Left lung (tissue), 10 donors: ENCODE data around the gene HEYL. TPM values are rescaled to one million over a fixed set of nuclear protein-coding genes. Genes with fewer than 3 reads are reported as not detected.

Source experiments
- ATAC-seq: fragments of 200-7000 bp; cut with Tn5 transposase; one replicate; pipeline ENCODE4 v1.9.1; 2020; ENCODE audit warnings: moderate library complexity
- DNase-seq, 4 donors: peaks; one replicate each; pipeline ENCODE4 v3.0.0-alpha.2; 2013 to 2020
- H3K27ac ChIP-seq, 2 donors: fragments of 200-600 bp; sonication (generic) in 1 of 2; one replicate each; pipeline versions ENCODE4 v1.5.0 to v1.8.0; 2020 to 2021
- H3K27me3 ChIP-seq, 2 donors: fragments of 200-600 bp; sonication (generic) in 1 of 2; one replicate each; pipeline versions ENCODE4 v1.5.0 to v1.8.0; 2020 to 2021
- H3K36me3 ChIP-seq, 2 donors: fragments of 200-600 bp; sonication (generic) in 1 of 2; one replicate each; pipeline versions ENCODE4 v1.5.0 to v1.8.0; 2020 to 2021
- H3K4me1 ChIP-seq, 2 donors: fragments of 200-600 bp; one replicate each; pipeline ENCODE4 v1.8.0; 2021
- H3K4me3 ChIP-seq, 2 donors: fragments of 200-600 bp; sonication (generic) in 1 of 2; one replicate each; pipeline versions ENCODE4 v1.5.0 to v1.8.0; 2020 to 2021; ENCODE audit warnings: mild to moderate bottlenecking in 1 of 2
- H3K9me3 ChIP-seq, 2 donors: fragments of 200-600 bp; sonication (generic) in 1 of 2; one replicate each; pipeline versions ENCODE4 v1.5.0 to v1.8.0; 2020 to 2021
- intact Hi-C, 2 donors: fragments of 100-400 bp; cut with DNase I; formaldehyde crosslinking; loops; one replicate each; pipeline versions ENCODE4 v1.11.2 to v1.14.2; 2022
- polyA plus RNA-seq, 6 donors: library from polyadenylated mRNA; unstranded; fragments of 120-200 nt; gene quantifications; one replicate each; pipeline ENCODE4 v1.2.1, GENCODE V29; 2013; ENCODE audit not compliant: insufficient read length in 6 of 6
- total RNA-seq, 2 donors: library from RNA; stranded (reverse); fragmentation: NEBNext Ultra II Directional; extraction: Animal tissue kit (Norgen Biotek cat#: 25700); gene quantifications; one replicate each; pipeline ENCODE4 v1.2.1, GENCODE V29; 2021
- TF ChIP-seq, protein P1 (sequence below), 2 donors: fragments of 200-600 bp; sonication (generic) in 1 of 2; IDR thresholded peaks; one replicate each; pipeline versions ENCODE4 v1.5.0 to v1.8.0; 2021; ENCODE audit warnings: antibody characterized with exemption in 2 of 2
- donor health status: DM: no; HTN: yes; CAD: no.
- donor health status: DM: no; HTN: no; CAD: no.

HEYL gene
- total and polyA plus RNA-seq, 8 donors = 12.6 to 42.8 (median 30.9) TPM

DNA sequence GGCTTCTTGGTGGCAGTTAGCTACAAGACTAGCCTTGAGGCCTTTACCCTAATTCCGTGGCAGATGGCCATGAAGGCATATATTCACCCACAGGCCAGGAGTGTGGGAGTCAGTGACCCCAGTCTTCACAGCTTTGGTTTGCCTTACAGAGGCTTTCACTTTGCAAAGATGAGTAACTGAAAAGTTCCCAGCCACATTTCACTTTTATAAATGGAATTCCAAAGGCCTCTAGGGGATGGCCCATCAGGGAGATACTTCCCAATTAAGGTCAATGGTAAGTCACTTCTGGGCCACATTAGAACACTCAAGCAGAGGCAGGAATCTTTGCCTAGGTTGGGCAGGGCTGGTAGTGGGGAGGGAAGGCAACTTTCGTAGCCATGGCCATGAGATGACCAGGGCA is 13.1 kb upstream of the HEYL start:
- Histone ChIP-seq H3K9me3 (no peaks in the 10 kb centered on the region), H3K27ac (no peak overlapping the region), H3K36me3 (no peaks in the 10 kb centered on the region), H3K27me3 (peaks cover 0 to 10% of the 10 kb centered on the region in 2 donors), H3K4me1 (no peaks in the 10 kb centered on the region), H3K4me3 (no peak overlapping the region)
- ATAC-seq = no peak
- TF ChIP-seq, protein P1, sequence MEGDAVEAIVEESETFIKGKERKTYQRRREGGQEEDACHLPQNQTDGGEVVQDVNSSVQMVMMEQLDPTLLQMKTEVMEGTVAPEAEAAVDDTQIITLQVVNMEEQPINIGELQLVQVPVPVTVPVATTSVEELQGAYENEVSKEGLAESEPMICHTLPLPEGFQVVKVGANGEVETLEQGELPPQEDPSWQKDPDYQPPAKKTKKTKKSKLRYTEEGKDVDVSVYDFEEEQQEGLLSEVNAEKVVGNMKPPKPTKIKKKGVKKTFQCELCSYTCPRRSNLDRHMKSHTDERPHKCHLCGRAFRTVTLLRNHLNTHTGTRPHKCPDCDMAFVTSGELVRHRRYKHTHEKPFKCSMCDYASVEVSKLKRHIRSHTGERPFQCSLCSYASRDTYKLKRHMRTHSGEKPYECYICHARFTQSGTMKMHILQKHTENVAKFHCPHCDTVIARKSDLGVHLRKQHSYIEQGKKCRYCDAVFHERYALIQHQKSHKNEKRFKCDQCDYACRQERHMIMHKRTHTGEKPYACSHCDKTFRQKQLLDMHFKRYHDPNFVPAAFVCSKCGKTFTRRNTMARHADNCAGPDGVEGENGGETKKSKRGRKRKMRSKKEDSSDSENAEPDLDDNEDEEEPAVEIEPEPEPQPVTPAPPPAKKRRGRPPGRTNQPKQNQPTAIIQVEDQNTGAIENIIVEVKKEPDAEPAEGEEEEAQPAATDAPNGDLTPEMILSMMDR (IDR thresholded peaks at IDR 0.05) = no peak
- no peak for DNase-seq
- intact Hi-C loops = loop anchor here (5.0 to 10.0 kb wide), 2 partner anchors 45 to 48 kb away; no protein-coding TSS in a partner anchor

DNA sequence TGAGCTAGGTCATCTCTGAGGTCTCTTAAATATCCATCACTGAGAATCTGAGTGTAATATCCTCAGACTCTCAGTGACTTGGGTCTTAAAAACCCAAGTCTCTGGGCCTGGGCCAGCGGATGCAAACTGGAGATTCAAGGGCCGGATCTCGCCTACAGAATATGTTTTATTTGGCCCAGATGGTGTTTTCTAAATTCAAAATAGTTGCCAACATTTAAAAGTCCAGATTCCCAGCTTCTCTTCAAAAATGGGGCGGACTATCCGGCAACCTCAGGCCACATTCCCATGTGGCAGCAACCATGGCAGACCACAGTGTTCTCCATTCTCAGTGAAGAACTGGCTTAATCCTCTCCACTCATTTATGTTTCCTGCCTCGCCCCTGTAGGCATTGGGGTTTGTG is 12.7 kb upstream of the HEYL start:
- Histone ChIP-seq H3K4me1 (no peaks in the 10 kb centered on the region), H3K36me3 (no peaks in the 10 kb centered on the region), H3K4me3 (no peak overlapping the region), H3K27ac (no peak overlapping the region), H3K9me3 (no peaks in the 10 kb centered on the region), H3K27me3 (peaks cover 0 to 10% of the 10 kb centered on the region in 2 donors)
- TF ChIP-seq, protein P1 (IDR thresholded peaks at IDR 0.05) = no peak
- DNase-seq (no peak), ATAC-seq (no peak)
- intact Hi-C loops = loop anchor here (5.0 to 10.0 kb wide), 2 partner anchors 45 to 47 kb away; no protein-coding TSS in a partner anchor

DNA sequence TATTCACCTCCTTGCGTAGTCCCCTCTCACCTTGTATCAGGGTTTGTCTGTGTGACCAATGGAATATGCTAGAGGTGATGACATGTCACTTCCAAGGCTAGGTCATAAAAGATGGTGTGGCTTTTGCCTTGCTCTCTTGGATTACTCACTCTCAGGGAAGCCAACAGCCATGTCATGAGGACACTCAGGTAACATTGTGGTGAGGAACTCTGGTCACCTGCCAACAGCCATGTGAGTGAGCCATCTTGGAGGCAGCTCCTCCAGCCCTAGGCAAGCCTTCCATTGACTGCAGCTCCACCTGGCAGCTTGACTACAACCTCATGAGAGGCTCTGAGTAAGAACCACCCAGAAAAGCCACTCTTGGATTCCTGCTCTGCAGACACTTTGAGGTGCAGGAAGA is 11.0 kb upstream of the HEYL start:
- H3K9me3 ChIP-seq = no peaks in the 10 kb centered on the region
- no peak overlapping the region for H3K27ac ChIP-seq
- H3K27me3 ChIP-seq = peaks cover 0 to 10% of the 10 kb centered on the region in 2 donors
- H3K4me3 ChIP-seq = no peak overlapping the region
- TF ChIP-seq, protein P1 (IDR thresholded peaks at IDR 0.05) = no peak
- DNase-seq (no peak), ATAC-seq (no peak)
- intact Hi-C loops = loop anchor here (5.0 to 10.0 kb wide), 2 partner anchors 43 to 46 kb away; no protein-coding TSS in a partner anchor
- H3K4me1 ChIP-seq = peaks cover 0 to 3% of the 10 kb centered on the region in 2 donors
- H3K36me3 ChIP-seq = no peaks in the 10 kb centered on the region

DNA sequence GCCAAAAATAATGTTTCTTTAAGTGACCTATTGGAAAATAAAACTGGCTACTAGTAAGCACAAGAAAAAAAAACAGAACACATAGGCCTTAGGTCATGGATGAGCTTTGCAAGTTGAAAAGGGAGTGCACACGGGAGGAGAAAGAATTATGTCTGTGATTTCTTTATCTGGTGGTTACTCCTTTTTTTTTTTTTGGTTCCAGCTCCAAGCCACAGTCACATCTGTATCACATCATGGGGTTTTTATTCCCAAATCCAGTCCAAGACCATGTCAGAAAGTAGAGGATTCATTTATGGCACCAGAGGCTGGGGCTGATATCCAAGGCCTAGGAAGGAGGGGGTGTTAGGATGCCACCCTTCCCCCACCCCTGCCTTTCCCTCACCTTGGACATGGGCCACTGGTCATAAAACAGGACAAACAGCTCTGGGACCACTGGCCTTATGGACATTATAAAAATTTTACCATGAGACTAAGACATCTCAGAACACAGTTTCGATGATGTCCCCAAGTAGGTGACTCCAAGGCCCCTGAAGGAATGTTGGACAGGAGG is 10.3 kb upstream of the HEYL start:
- DNase-seq = no peak
- Histone ChIP-seq H3K27me3 (peaks cover 0 to 10% of the 10 kb centered on the region in 2 donors), H3K27ac (no peak overlapping the region), H3K4me1 (peaks cover 0 to 3% of the 10 kb centered on the region in 2 donors), H3K36me3 (no peaks in the 10 kb centered on the region), H3K9me3 (no peaks in the 10 kb centered on the region), H3K4me3 (no peak overlapping the region)
- ATAC-seq = no peak
- TF ChIP-seq, protein P1 (IDR thresholded peaks at IDR 0.05) = no peak
- intact Hi-C loops = loop anchor here (5.0 to 10.0 kb wide), 2 partner anchors 42 to 45 kb away; no protein-coding TSS in a partner anchor

DNA sequence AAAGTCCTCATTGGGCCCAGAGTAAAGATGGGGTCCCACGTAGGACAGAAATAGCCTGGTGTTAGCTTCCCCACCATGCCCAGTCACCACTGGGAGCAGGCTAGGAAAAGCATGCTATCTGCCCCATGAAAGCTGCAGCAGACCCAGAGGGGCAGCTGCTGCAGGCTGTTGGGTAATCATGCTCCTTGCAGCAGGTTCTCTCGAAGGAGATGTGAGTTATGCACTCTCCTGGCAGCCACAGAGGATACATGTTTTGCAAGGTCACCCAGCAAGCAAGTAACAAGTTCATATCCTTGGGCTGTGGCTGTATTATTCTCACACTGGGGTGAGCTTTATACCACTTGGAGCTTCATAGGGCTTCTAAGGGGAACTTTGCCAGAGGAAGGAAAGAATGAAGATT is 9.1 kb upstream of the HEYL start:
- H3K36me3 ChIP-seq = no peaks in the 10 kb centered on the region
- intact Hi-C loops = no loop called here
- H3K4me3 ChIP-seq = no peak overlapping the region
- H3K4me1 ChIP-seq = peaks cover 0 to 3% of the 10 kb centered on the region in 2 donors
- no peak for ATAC-seq
- H3K27ac ChIP-seq = no peak overlapping the region
- H3K9me3 ChIP-seq = no peaks in the 10 kb centered on the region
- no peaks in the 10 kb centered on the region for H3K27me3 ChIP-seq
- DNase-seq = no peak
- TF ChIP-seq, protein P1 (IDR thresholded peaks at IDR 0.05) = no peak
